Measurements from ENCODE around the gene FMN2. TPM values are rescaled to one million over a fixed set of nuclear protein-coding genes. Genes with fewer than 3 reads are reported as not detected.

The FMN2 gene
- total and polyA plus RNA-seq, 4 donors: 0.14 to 2.7 (median 1.2) TPM

DNA sequence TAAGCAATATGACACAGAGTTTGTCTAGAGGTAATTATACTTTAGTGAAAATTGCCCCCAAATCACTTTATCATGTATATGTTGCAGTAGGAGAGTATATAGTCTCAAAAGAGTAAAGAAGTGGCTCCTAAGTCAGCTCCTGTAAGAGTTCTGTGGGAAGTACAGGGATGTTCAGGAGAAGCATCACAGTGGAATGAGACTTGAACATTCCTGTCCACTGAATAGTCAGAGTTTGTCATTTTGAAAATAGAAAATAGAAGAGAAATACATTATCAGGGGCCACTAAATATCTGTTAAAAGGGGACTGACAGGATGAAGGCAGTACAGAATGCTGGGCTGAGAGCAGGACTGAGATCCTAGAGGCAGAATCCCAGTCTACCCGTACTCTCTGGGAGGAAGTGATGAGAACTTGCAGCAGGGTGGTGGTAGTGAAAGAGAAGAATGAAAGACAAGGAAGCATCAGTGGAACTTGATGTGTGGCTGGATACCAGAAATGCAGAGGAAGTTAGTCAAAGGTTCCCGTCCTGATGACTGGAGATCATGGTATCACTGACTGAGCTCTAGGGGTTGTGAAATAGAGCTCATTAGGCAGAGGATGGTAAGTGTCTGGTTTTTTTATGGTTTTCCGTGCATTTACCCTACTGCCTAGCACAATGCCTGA, 153.4 kb downstream of the FMN2 start:
- TF ChIP-seq, protein P1, sequence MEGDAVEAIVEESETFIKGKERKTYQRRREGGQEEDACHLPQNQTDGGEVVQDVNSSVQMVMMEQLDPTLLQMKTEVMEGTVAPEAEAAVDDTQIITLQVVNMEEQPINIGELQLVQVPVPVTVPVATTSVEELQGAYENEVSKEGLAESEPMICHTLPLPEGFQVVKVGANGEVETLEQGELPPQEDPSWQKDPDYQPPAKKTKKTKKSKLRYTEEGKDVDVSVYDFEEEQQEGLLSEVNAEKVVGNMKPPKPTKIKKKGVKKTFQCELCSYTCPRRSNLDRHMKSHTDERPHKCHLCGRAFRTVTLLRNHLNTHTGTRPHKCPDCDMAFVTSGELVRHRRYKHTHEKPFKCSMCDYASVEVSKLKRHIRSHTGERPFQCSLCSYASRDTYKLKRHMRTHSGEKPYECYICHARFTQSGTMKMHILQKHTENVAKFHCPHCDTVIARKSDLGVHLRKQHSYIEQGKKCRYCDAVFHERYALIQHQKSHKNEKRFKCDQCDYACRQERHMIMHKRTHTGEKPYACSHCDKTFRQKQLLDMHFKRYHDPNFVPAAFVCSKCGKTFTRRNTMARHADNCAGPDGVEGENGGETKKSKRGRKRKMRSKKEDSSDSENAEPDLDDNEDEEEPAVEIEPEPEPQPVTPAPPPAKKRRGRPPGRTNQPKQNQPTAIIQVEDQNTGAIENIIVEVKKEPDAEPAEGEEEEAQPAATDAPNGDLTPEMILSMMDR (IDR thresholded peaks at IDR 0.05; ENCODE audit: control extremely low read depth, extremely low read depth): no peak
- H3K36me3 ChIP-seq (ENCODE audit: control insufficient read depth in 4 of 4, insufficient read depth in 4 of 4, low read length in 4 of 4): no peaks in the 10 kb centered on the region
- 75 to 84% methylated on average over 3 of the region's 3 CpGs for WGBS, 2 donors
- no peak overlapping the region for H3K9ac ChIP-seq (ENCODE audit: insufficient read depth in 1 of 2, low read length in 2 of 2)
- peaks cover 0 to 5% (median under 1%) of the 10 kb centered on the region in 4 donors for H3K9me3 ChIP-seq (ENCODE audit: control insufficient read depth in 4 of 4, insufficient read depth in 3 of 4, low read length in 3 of 4)
- H3K27me3 ChIP-seq (ENCODE audit: control insufficient read depth in 3 of 3, insufficient read depth in 3 of 3, low read length in 2 of 3): no peaks in the 10 kb centered on the region
- no peak for ATAC-seq (ENCODE audit: insufficient read depth, low FRiP score)
- DNase-seq: no peak
- H3K4me3 ChIP-seq: no peak overlapping the region
- H3K27ac ChIP-seq (ENCODE audit: low read depth in 1 of 2, low read length in 1 of 2): no peak overlapping the region
- peaks cover 0 to 2% (median 0%) of the 10 kb centered on the region in 5 donors for H3K4me1 ChIP-seq (ENCODE audit: control insufficient read depth in 5 of 5, insufficient read depth in 5 of 5, low read length in 5 of 5)

DNA sequence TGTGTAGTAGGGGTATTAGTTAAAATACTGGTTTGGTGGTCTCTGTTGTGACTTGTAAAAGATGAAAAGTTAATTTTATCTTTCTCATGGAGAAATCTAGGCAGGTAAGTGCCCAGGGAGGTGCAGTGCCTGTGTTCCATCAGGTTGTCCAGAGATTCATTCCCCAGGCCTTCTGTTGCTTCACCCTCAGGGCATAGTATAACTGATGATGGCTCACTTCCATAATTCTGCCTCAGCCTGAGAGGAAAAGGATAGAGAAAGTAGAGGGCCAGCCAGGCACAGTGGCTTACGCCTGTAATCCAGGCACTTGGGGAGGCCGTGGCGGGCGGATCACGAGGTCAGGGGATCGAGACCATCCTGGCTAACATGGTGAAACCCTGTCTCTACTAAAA, 153.9 kb downstream of the FMN2 start:
- H3K9ac ChIP-seq (ENCODE audit: insufficient read depth in 1 of 2, low read length in 2 of 2): no peak overlapping the region
- WGBS, 2 donors: 88 to 93% methylated on average over 6 of the region's 6 CpGs
- H3K4me3 ChIP-seq: no peak overlapping the region
- no peak for DNase-seq
- no peaks in the 10 kb centered on the region for H3K36me3 ChIP-seq (ENCODE audit: control insufficient read depth in 4 of 4, insufficient read depth in 4 of 4, low read length in 4 of 4)
- peaks cover 0 to 5% (median under 1%) of the 10 kb centered on the region in 4 donors for H3K9me3 ChIP-seq (ENCODE audit: control insufficient read depth in 4 of 4, insufficient read depth in 3 of 4, low read length in 3 of 4)
- no peaks in the 10 kb centered on the region for H3K4me1 ChIP-seq (ENCODE audit: control insufficient read depth in 5 of 5, insufficient read depth in 5 of 5, low read length in 5 of 5)
- H3K27me3 ChIP-seq (ENCODE audit: control insufficient read depth in 3 of 3, insufficient read depth in 3 of 3, low read length in 2 of 3): no peaks in the 10 kb centered on the region
- H3K27ac ChIP-seq (ENCODE audit: low read depth in 1 of 2, low read length in 1 of 2): no peak overlapping the region
- TF ChIP-seq, protein P1 (IDR thresholded peaks at IDR 0.05; ENCODE audit: control extremely low read depth, extremely low read depth): no peak
- no peak for ATAC-seq (ENCODE audit: insufficient read depth, low FRiP score)

DNA sequence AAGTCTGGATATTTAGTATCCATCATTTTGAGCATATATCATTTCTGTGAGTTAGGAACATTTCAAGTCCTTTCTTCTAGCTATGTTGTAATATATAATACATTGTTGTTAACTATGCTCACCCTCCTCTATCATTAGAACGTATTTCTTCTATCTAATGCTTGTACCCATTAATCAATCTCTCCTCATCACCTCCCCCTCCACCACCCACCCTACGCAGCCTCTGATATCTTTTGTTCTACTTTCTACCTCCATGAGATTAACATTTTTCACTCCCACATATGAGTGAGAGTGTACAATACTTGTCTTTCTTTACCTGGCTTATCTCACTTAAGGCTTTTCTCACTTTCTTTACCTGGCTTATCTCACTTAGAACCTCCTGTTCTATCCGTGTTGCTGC, 156.2 kb downstream of the FMN2 start:
- WGBS, 2 donors: 59 to 83% methylated on average over 3 of the region's 3 CpGs
- no peak for DNase-seq

More for the DNA sequence above, 156.2 kb downstream of the FMN2 start:
- no peak overlapping the region for H3K4me3 ChIP-seq
- no peaks in the 10 kb centered on the region for H3K27me3 ChIP-seq (ENCODE audit: control insufficient read depth in 3 of 3, insufficient read depth in 3 of 3, low read length in 2 of 3)
- no peak overlapping the region for H3K27ac ChIP-seq (ENCODE audit: low read depth in 1 of 2, low read length in 1 of 2)
- no peaks in the 10 kb centered on the region for H3K36me3 ChIP-seq (ENCODE audit: control insufficient read depth in 4 of 4, insufficient read depth in 4 of 4, low read length in 4 of 4)
- H3K9me3 ChIP-seq (ENCODE audit: control insufficient read depth in 4 of 4, insufficient read depth in 3 of 4, low read length in 3 of 4): peaks cover 0 to 5% (median under 1%) of the 10 kb centered on the region in 4 donors
- TF ChIP-seq, protein P1 (IDR thresholded peaks at IDR 0.05; ENCODE audit: control extremely low read depth, extremely low read depth): no peak
- no peak for ATAC-seq (ENCODE audit: insufficient read depth, low FRiP score)
- H3K9ac ChIP-seq (ENCODE audit: insufficient read depth in 1 of 2, low read length in 2 of 2): no peak overlapping the region
- H3K4me1 ChIP-seq (ENCODE audit: control insufficient read depth in 5 of 5, insufficient read depth in 5 of 5, low read length in 5 of 5): no peaks in the 10 kb centered on the region
